Endodermal cell (in vitro differentiated cells): ENCODE measurements around the gene TEAD3. TPM values are rescaled to one million over a fixed set of nuclear protein-coding genes. Genes with fewer than 3 reads are reported as not detected.
A peak's percentile ranks its signal among the peaks of the same experiment; 100 is the strongest.

Experiments used
- DNase-seq: peaks from one replicate; pipeline ENCODE4 v3.0.0-alpha.2; 2017
- H3K27ac ChIP-seq: 2 replicates; pipeline ENCODE4 v1.5.1; 2013; ENCODE audit warnings: mild to moderate bottlenecking, low read depth, low read length, moderate library complexity
- H3K27me3 ChIP-seq: 2 replicates; pipeline ENCODE4 v1.6.1; 2013; ENCODE audit warnings: mild to moderate bottlenecking, low read length, moderate library complexity; ENCODE audit not compliant: insufficient read depth, control insufficient read depth, poor library complexity, severe bottlenecking
- H3K36me3 ChIP-seq: 2 replicates; pipeline ENCODE4 v1.7.0; 2013; ENCODE audit warnings: mild to moderate bottlenecking, low read length, moderate library complexity; ENCODE audit not compliant: control insufficient read depth, insufficient read depth
- H3K4me1 ChIP-seq: one replicate; pipeline ENCODE4 v1.7.0; 2013; ENCODE audit warnings: low read length; ENCODE audit not compliant: control insufficient read depth, insufficient read depth
- H3K4me3 ChIP-seq: 2 replicates; pipeline ENCODE4 v1.5.1; 2013; ENCODE audit warnings: mild to moderate bottlenecking, low read length, moderate library complexity
- H3K9ac ChIP-seq: 2 replicates; pipeline ENCODE4 v1.6.1; 2013; ENCODE audit warnings: mild to moderate bottlenecking, low read length, moderate library complexity; ENCODE audit not compliant: poor library complexity, severe bottlenecking; ENCODE audit errors: extremely low read depth
- H3K9me3 ChIP-seq: 2 replicates; pipeline ENCODE4 v1.6.1; 2013; ENCODE audit warnings: mild to moderate bottlenecking, low read length, moderate library complexity; ENCODE audit not compliant: control insufficient read depth
- H3K27ac Mint-ChIP-seq: 2 replicates; pipeline ENCODE4 v1.8.0; 2020; ENCODE audit warnings: mixed read lengths
- H3K27me3 Mint-ChIP-seq: 2 replicates; pipeline ENCODE4 v1.8.0; 2021; ENCODE audit warnings: mild to moderate bottlenecking, mixed read lengths; ENCODE audit not compliant: insufficient read depth
- H3K36me3 Mint-ChIP-seq: 2 replicates; pipeline ENCODE4 v1.8.0; 2020; ENCODE audit warnings: low read depth, mixed read lengths
- H3K4me1 Mint-ChIP-seq: 2 replicates; pipeline ENCODE4 v1.8.0; 2020; ENCODE audit warnings: mixed read lengths
- H3K4me3 Mint-ChIP-seq: 2 replicates; pipeline ENCODE4 v1.8.0; 2020; ENCODE audit warnings: mild to moderate bottlenecking, moderate library complexity, mixed read lengths
- H3K9me3 Mint-ChIP-seq: 2 replicates; pipeline ENCODE4 v1.8.0; 2020; ENCODE audit warnings: mild to moderate bottlenecking, mixed read lengths
- CTCF ChIP-seq: fragments of 200-600 bp; sonication (generic); conservative IDR thresholded peaks from 2 replicates; pipeline ENCODE4 v1.5.0; 2021; ENCODE audit warnings: antibody characterized with exemption, mild to moderate bottlenecking
- WGBS, 2 experiments: methylation state at CpG; one replicate each; pipeline versions ENCODE4 v1.1.5 to v1.1.7; 2013; ENCODE audit warnings: missing lambda C conversion rate in 2 of 2, mixed read lengths in 1 of 2; ENCODE audit not compliant: insufficient coverage in 1 of 2, insufficient read length in 1 of 2; 5-methylcytosine and 5-hydroxymethylcytosine counted together
- total RNA-seq, 2 donors: library from RNA; stranded (reverse); fragmentation: NEBNext Ultra II Directional in 1 of 2; extraction: Animal tissue kit (Norgen Biotek cat#: 25700) in 1 of 2; gene quantifications; 2 replicates in 1 of 2; 3 replicates in 1 of 2; pipeline ENCODE4 v1.2.1, GENCODE V29; 2021

Gene TEAD3
- total RNA-seq, 2 donors from 2014 or later = 22.7 to 29.2 TPM

- WGBS, 2 experiments = 1% methylated on average over 15 to 61 of the region's 63 CpGs
- peak overlapping the region; percentile 52 for H3K27ac ChIP-seq
- Mint-ChIP-seq H3K27ac (peak overlapping the region; percentile 90), H3K9me3 (no peaks in the 10 kb centered on the region), H3K36me3 (no peaks in the 10 kb centered on the region), H3K27me3 (peaks cover 15% of the 10 kb centered on the region), H3K4me3 (peak overlapping the region; percentile 73), H3K4me1 (peaks cover 50% of the 10 kb centered on the region)
- H3K36me3 ChIP-seq = no peaks in the 10 kb centered on the region
- no peaks in the 10 kb centered on the region for H3K9me3 ChIP-seq
- peak; percentile 82 for DNase-seq
- H3K4me3 ChIP-seq = peak overlapping the region; percentile 81
- peak overlapping the region; percentile 53 for H3K9ac ChIP-seq
- H3K4me1 ChIP-seq = peaks cover 25% of the 10 kb centered on the region
- no peak for TF ChIP-seq CTCF
- H3K27me3 ChIP-seq = no peaks in the 10 kb centered on the region
These were observed 641 bp downstream of the TEAD3 start for GRCh38 chr6:35496036-35496840.

- H3K9ac ChIP-seq = peak overlapping the region; percentile 53
- WGBS, 2 experiments = 64 to 67% methylated on average over 3 to 9 of the region's 9 CpGs
- H3K4me1 Mint-ChIP-seq = peaks cover 51% of the 10 kb centered on the region
These were observed 1.4 kb downstream of the TEAD3 start for GRCh38 chr6:35495258-35496035.

GRCh38 chr6:35494161-35494563, 2.7 kb downstream of the TEAD3 start:
- peak overlapping the region; percentile 24 for H3K27ac ChIP-seq
- H3K27ac Mint-ChIP-seq = no peak overlapping the region
- 39 to 40% methylated on average over 2 to 3 of the region's 4 CpGs for WGBS, 2 experiments
- H3K27me3 ChIP-seq = no peaks in the 10 kb centered on the region
- H3K4me1 Mint-ChIP-seq = peaks cover 53% of the 10 kb centered on the region
- H3K4me3 Mint-ChIP-seq = no peak overlapping the region
- no peaks in the 10 kb centered on the region for H3K36me3 ChIP-seq
- H3K9me3 ChIP-seq = no peaks in the 10 kb centered on the region
- no peak overlapping the region for H3K4me3 ChIP-seq
- DNase-seq = no peak
- peaks cover 9% of the 10 kb centered on the region for H3K27me3 Mint-ChIP-seq
- H3K36me3 Mint-ChIP-seq = no peaks in the 10 kb centered on the region
- TF ChIP-seq CTCF = no peak
- H3K9ac ChIP-seq = no peak overlapping the region
- H3K9me3 Mint-ChIP-seq = no peaks in the 10 kb centered on the region
- peaks cover 31% of the 10 kb centered on the region for H3K4me1 ChIP-seq

More at GRCh38 chr6:35495258-35496035, 1.4 kb downstream of the TEAD3 start:
- H3K27ac Mint-ChIP-seq = no peak overlapping the region
- peak overlapping the region; percentile 73 for H3K4me3 Mint-ChIP-seq
- no peaks in the 10 kb centered on the region for H3K9me3 Mint-ChIP-seq
- H3K36me3 ChIP-seq = no peaks in the 10 kb centered on the region
- no peak for DNase-seq
- H3K4me3 ChIP-seq = peak overlapping the region; percentile 81
- no peak for TF ChIP-seq CTCF
- no peaks in the 10 kb centered on the region for H3K27me3 ChIP-seq
- H3K27me3 Mint-ChIP-seq = peaks cover 15% of the 10 kb centered on the region
- H3K27ac ChIP-seq = peak overlapping the region; percentile 24
- peaks cover 29% of the 10 kb centered on the region for H3K4me1 ChIP-seq
- no peaks in the 10 kb centered on the region for H3K9me3 ChIP-seq
- no peaks in the 10 kb centered on the region for H3K36me3 Mint-ChIP-seq
